NCI-H187 (cell line): ENCODE data around the gene PIK3C3.

ENCODE experiments used
- DNase-seq, 2 experiments: peaks; one replicate each; lab custom pipeline; 2025; lab: John Stamatoyannopoulos, UW

Gene PIK3C3

DNA sequence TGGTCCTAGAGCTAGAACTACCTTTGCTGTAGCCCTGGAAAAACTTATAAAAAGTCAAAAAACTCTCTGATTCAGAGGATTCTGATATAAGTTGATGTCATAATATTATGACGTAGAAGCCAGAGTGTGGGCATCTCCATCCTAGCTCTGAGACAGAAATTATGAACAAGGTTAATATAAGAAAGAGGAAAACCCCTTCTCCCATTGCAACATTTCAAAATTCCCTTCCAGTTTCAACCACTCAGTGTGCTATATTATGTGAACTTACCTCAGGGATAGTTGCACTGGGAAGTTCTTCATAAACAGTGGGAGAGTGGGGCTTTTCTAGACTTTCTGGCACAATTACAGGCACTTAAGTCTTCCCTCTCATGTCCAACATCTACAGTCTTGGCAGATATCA is 171.6 kb downstream of the PIK3C3 start:
- DNase-seq = no peak

GRCh38 chr18:42131066-42131929 is 176.3 kb downstream of the PIK3C3 start:
- no peak for DNase-seq

DNA sequence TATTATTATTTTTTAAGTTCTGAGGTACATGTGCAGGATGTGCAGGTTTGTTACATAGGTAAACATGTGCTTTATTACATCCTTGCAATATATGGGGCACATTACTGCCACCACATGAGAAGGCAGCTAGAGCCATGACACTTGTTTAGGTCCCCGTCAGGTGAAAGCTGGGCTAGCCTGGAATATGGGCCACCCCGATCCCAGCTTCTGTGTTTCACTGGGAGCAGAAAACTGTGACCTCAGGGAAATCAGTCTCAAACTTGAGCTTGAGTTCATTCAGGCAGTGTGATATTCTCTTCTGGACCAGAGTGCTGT is 176.9 kb downstream of the PIK3C3 start:
- DNase-seq = no peak
